Lung (tissue), 12 donors: ENCODE data around the gene CANX. TPM values are rescaled to one million over a fixed set of nuclear protein-coding genes. Genes with fewer than 3 reads are reported as not detected.
"Not testable (repeated sequence)": the region's sequence is repeated elsewhere in the genome, so short reads cannot be mapped to it uniquely, and the experiment has no call there.

Experiments used
- ATAC-seq: fragments of 200-7000 bp; cut with Tn5 transposase; one replicate; pipeline ENCODE4 v1.9.1; 2020; ENCODE audit warnings: moderate number of reproducible peaks; ENCODE audit not compliant: insufficient read depth, low FRiP score
- DNase-seq, 3 donors: peaks; one replicate each; pipeline ENCODE4 v3.0.0-alpha.2; 2013 to 2017
- H3K27ac ChIP-seq, 2 donors: one replicate each; pipeline ENCODE4 v1.5.1; 2013; ENCODE audit warnings: mild to moderate bottlenecking in 2 of 2, moderate library complexity in 2 of 2, control low read depth in 1 of 2, inconsistent platforms in 1 of 2, low read depth in 1 of 2, low read length in 1 of 2
- H3K27me3 ChIP-seq, 3 donors: one replicate each; pipeline ENCODE4 v1.5.1; 2013; ENCODE audit warnings: low read length in 2 of 3; ENCODE audit not compliant: control insufficient read depth in 3 of 3, insufficient read depth in 3 of 3
- H3K36me3 ChIP-seq, 4 donors: one replicate each; pipeline ENCODE4 v1.5.1; 2013; ENCODE audit warnings: low read length in 4 of 4, mild to moderate bottlenecking in 1 of 4, moderate library complexity in 1 of 4; ENCODE audit not compliant: control insufficient read depth in 4 of 4, insufficient read depth in 4 of 4
- H3K4me1 ChIP-seq, 5 donors: one replicate each; pipeline ENCODE4 v1.5.1; 2013; ENCODE audit warnings: low read length in 5 of 5, mild to moderate bottlenecking in 2 of 5, moderate library complexity in 1 of 5; ENCODE audit not compliant: control insufficient read depth in 5 of 5, insufficient read depth in 5 of 5
- H3K4me3 ChIP-seq: one replicate; pipeline ENCODE4 v1.5.1; 2013; ENCODE audit warnings: mild to moderate bottlenecking, control low read depth, moderate library complexity
- H3K9ac ChIP-seq, 2 donors: one replicate each; pipeline ENCODE4 v1.5.1; 2013; ENCODE audit warnings: low read length in 2 of 2, control low read depth in 1 of 2; ENCODE audit not compliant: insufficient read depth in 1 of 2
- H3K9me3 ChIP-seq, 4 donors: one replicate each; pipeline ENCODE4 v1.5.1; 2013; ENCODE audit warnings: low read length in 3 of 4, mild to moderate bottlenecking in 1 of 4, moderate library complexity in 1 of 4; ENCODE audit not compliant: control insufficient read depth in 4 of 4, insufficient read depth in 3 of 4
- WGBS, 2 donors: extraction: QIAGEN DNeasy Blood & Tissue Kit; methylation state at CpG; one replicate each; pipeline ENCODE4 v1.1.7; 2013; 5-methylcytosine and 5-hydroxymethylcytosine counted together
- polyA plus RNA-seq, 2 donors: library from polyadenylated mRNA; stranded (reverse); fragments of 200-250 nt; gene quantifications; one replicate each; pipeline ENCODE4 v1.2.1, GENCODE V29; 2013
- total RNA-seq, 2 donors: library from RNA; depleted of rRNA in 1 of 2; stranded (reverse); fragments of >200 nt in 1 of 2; gene quantifications; one replicate each; pipeline ENCODE4 v1.2.1, GENCODE V29; 2014 to 2021
- TF ChIP-seq, protein P1 (sequence below): IDR thresholded peaks from 2 replicates; pipeline ENCODE4 v1.5.1; 2012; ENCODE audit warnings: mild to moderate bottlenecking; ENCODE audit errors: control extremely low read depth, extremely low read depth
- donor health status: control.
- donor health status: control.
- donor health status: Bipolar disorder and iron deficiency.
- donor health status: healthy.
- donor health status: DM: yes; HTN: yes; CAD: no.

Gene CANX
- total and polyA plus RNA-seq, 4 donors, result 132 to 924 (median 294) TPM

- Histone ChIP-seq H3K9ac (no peak overlapping the region), H3K27me3 (no peaks in the 10 kb centered on the region), H3K27ac (peak overlapping the region in 1 of 2 donors; percentile 72), H3K4me3 (peak overlapping the region; percentile 77), H3K36me3 (peaks cover 0 to 3% (median 0%) of the 10 kb centered on the region in 4 donors), H3K4me1 (peaks cover 0 to 12% (median 0%) of the 10 kb centered on the region in 5 donors), H3K9me3 (no peaks in the 10 kb centered on the region)
- whole genome bisulfite sequencing, 2 donors, result 21 to 24% methylated on average over 41 of the region's 41 CpGs
- TF ChIP-seq, protein P1, sequence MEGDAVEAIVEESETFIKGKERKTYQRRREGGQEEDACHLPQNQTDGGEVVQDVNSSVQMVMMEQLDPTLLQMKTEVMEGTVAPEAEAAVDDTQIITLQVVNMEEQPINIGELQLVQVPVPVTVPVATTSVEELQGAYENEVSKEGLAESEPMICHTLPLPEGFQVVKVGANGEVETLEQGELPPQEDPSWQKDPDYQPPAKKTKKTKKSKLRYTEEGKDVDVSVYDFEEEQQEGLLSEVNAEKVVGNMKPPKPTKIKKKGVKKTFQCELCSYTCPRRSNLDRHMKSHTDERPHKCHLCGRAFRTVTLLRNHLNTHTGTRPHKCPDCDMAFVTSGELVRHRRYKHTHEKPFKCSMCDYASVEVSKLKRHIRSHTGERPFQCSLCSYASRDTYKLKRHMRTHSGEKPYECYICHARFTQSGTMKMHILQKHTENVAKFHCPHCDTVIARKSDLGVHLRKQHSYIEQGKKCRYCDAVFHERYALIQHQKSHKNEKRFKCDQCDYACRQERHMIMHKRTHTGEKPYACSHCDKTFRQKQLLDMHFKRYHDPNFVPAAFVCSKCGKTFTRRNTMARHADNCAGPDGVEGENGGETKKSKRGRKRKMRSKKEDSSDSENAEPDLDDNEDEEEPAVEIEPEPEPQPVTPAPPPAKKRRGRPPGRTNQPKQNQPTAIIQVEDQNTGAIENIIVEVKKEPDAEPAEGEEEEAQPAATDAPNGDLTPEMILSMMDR, result peak; percentile 14
- DNase-seq, result peak; percentile 72 to 80 (median 79)
- peak; percentile 30 for ATAC-seq
Measured at GRCh38 chr5:179679014-179679674, 19.6 kb upstream of the CANX start.

DNA sequence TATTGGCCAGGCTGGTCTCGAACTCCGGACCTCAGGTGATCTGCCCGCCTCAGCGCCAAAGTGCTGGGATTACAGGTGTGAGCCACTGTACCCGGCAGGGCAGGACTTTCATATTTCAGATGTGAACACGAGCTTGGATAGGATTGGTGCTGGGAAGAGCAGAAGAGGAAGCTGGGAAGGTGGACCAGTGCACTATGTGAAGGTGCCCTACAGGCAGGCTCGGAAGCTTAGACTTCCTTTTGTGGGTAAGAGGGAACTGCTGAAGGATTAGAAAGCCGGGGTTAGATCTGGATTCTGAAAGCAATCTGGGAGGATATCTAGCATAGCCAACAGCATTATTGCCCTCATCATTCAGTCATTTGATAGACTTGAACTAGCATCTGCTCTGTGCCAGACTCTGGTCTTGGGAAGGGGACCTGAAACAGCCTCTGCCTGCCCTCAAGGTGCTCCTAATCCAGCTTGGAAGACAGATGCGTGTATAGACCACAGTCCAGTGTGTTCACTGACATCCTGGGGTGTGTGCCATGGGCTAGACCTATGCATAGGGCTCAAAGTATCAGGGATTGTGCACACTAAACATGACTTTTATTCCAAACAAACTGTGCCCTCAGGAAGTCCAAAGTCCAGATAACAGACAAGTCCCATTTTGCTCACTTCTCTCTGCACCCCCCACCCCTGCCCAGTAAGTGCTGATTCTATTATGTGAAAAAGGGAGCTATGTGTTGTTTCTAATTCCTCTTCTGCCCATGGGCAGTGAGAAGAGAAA is 18.6 kb upstream of the CANX start:
- 65 to 88% methylated on average over 9 of the region's 9 CpGs for WGBS, 2 donors
- no peaks in the 10 kb centered on the region for H3K9me3 ChIP-seq
- no peaks in the 10 kb centered on the region for H3K27me3 ChIP-seq
- peaks cover 0 to 12% (median 0%) of the 10 kb centered on the region in 5 donors for H3K4me1 ChIP-seq
- TF ChIP-seq, protein P1, result no peak
- H3K36me3 ChIP-seq, result peaks cover 0 to under 1% (median 0%) of the 10 kb centered on the region in 4 donors
- H3K4me3 ChIP-seq, result no peak overlapping the region
- no peak overlapping the region for H3K27ac ChIP-seq
- DNase-seq, result no peak
- no peak overlapping the region for H3K9ac ChIP-seq
- ATAC-seq, result no peak

DNA sequence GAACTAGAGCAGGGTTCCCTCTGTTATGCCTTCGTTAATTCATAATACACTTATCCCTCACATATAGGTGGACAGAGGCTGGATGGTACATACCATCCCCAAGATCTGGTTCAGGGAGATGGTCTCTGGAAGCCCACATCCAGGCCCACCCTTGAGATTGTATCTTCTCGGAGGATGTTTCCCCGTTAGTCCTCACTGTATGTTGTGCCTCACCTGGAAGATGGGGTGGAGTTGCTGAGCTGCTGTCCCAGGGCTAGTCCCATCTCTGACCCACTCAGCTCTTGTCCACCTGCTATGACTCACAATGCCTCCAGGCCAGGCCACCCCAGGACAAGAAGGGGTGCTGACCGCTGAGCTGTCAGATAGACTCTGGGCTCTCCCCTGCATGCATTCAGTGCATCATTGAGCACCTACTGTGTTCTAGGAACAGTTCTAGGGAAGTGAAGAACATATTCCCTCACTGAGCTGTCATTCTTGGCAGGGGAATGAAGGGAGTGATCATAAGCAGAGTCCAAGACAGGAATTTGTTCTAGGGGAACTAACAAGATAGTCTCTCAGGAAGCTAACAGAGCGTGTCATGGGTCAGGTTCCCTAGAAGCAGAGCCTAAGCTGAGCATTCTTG is 17.9 kb upstream of the CANX start, which contains the start of gene CBY3:
Gene CBY3, minus strand, starts transcription at position 255 of the 622 bp plus-strand sequence. Its CDS starts 116 bp downstream, at position 139.
- ATAC-seq (no peak), DNase-seq (no peak)
- Histone ChIP-seq H3K9me3 (no peaks in the 10 kb centered on the region), H3K4me1 (peaks cover 0 to 12% (median 0%) of the 10 kb centered on the region in 5 donors), H3K4me3 (no peak within 1 kb of the TSS), H3K9ac (no peak within 1 kb of the TSS), H3K27me3 (no peaks in the 10 kb centered on the region), H3K36me3 (no peaks in the 10 kb centered on the region), H3K27ac (no peak within 1 kb of the TSS)
- WGBS, 2 donors, result 96 to 97% methylated on average over 5 of the region's 5 CpGs
- TF ChIP-seq, protein P1, result no peak

DNA sequence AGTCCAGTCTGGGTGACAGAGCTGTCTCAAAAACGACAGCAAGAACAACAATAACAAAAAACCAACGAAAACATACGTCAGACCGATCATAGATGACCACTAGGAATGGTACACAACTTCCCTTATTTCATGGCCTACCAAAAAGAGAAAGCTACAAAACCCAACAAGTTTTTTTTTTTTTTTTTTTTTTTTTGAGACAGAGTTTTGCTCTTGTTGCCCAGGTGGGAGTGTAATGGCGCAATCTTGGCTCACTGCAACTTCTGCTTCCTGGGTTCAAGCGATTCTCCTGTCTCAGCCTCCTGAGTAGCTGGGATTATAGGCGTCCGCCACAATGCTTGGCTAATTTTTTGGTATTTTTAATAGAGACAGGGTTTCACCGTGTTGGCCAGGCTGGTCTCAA is 9.6 kb upstream of the CANX start:
- H3K36me3 ChIP-seq, H3K27ac ChIP-seq, DNase-seq, ATAC-seq, H3K4me3 ChIP-seq, H3K27me3 ChIP-seq, H3K9me3 ChIP-seq, H3K9ac ChIP-seq, H3K4me1 ChIP-seq: not testable (repeated sequence)
- 73 to 81% methylated on average over 9 of the region's 9 CpGs for WGBS, 2 donors
